GM12878 (cell line): ENCODE results near the gene ATP2B1. TPM values are rescaled to one million over a fixed set of nuclear protein-coding genes. Genes with fewer than 3 reads are reported as not detected.

Experiments used
- CBFB ChIP-seq: IDR thresholded peaks from 2 replicates; pipeline ENCODE4 v1.6.1; 2016; ENCODE audit warnings: antibody characterized with exemption, low read depth
- CBX5 ChIP-seq: sonication (generic); IDR thresholded peaks from 2 replicates; pipeline ENCODE4 v1.6.1; 2016; ENCODE audit warnings: low read depth, moderate library complexity, mild to moderate bottlenecking, inconsistent platforms
- CTCF ChIP-seq, 3 experiments: IDR thresholded peaks in 2 of 3; conservative IDR thresholded peaks in 1 of 3; 2 replicates each; pipeline ENCODE4 v1.5.1; 2011; ENCODE audit warnings: low read depth in 3 of 3, low read length in 3 of 3, mild to moderate bottlenecking in 3 of 3, control low read depth in 2 of 3, moderate library complexity in 2 of 3, inconsistent platforms in 1 of 3, mixed read lengths in 1 of 3; ENCODE audit not compliant: control insufficient read depth in 2 of 3, insufficient read depth in 1 of 3; ENCODE audit errors: extremely low read depth in 1 of 3
- DPF2 ChIP-seq: fragments of 450-650 bp; IDR thresholded peaks from 2 replicates; pipeline ENCODE4 v1.6.1; 2017; ENCODE audit warnings: mild to moderate bottlenecking
- EED ChIP-seq: sonication (generic); IDR thresholded peaks from 2 replicates; pipeline ENCODE4 v1.6.1; 2016; ENCODE audit warnings: antibody characterized with exemption, low read depth
- EP300 ChIP-seq, 2 experiments: fragments of 150-350 bp in 1 of 2; IDR thresholded peaks; 2 replicates each; pipeline ENCODE4 v1.6.1; 2011 to 2012; ENCODE audit warnings: low read depth in 2 of 2, low read length in 2 of 2, borderline replicate concordance in 1 of 2, improper control_type of control experiment in 1 of 2, inconsistent platforms in 1 of 2; ENCODE audit not compliant: control insufficient read depth in 1 of 2
- HCFC1 ChIP-seq: fragments of 150-350 bp; IDR thresholded peaks from 2 replicates; pipeline ENCODE4 v1.6.1; 2014; ENCODE audit warnings: low read length
- JUNB ChIP-seq: IDR thresholded peaks from 2 replicates; pipeline ENCODE4 v1.6.1; 2016; ENCODE audit warnings: antibody characterized with exemption, mild to moderate bottlenecking
- JUND ChIP-seq: IDR thresholded peaks from 2 replicates; pipeline ENCODE4 v1.6.1; 2012; ENCODE audit warnings: low read depth, mild to moderate bottlenecking, low read length, improper control_type of control experiment, moderate library complexity
- MEF2B ChIP-seq: fragments of 450-650 bp; IDR thresholded peaks from 2 replicates; pipeline ENCODE4 v1.6.1; 2018; ENCODE audit warnings: mild to moderate bottlenecking, moderate library complexity; ENCODE audit not compliant: partially characterized antibody, poor library complexity, severe bottlenecking
- MTA3 ChIP-seq: IDR thresholded peaks from 2 replicates; pipeline ENCODE4 v1.6.1; 2012; ENCODE audit warnings: low read length, inconsistent platforms, borderline replicate concordance
- NR2C1 ChIP-seq: fragments of 450-650 bp; IDR thresholded peaks from 2 replicates; pipeline ENCODE4 v1.6.1; 2017; ENCODE audit warnings: antibody characterized with exemption, mild to moderate bottlenecking, moderate library complexity
- NR2F1 ChIP-seq: fragments of 450-650 bp; conservative IDR thresholded peaks from 2 replicates; pipeline ENCODE4 v1.6.1; 2017; ENCODE audit warnings: mild to moderate bottlenecking
- PBX3 ChIP-seq: IDR thresholded peaks from 2 replicates; pipeline ENCODE4 v1.6.1; 2011; ENCODE audit warnings: mild to moderate bottlenecking, low read depth, low read length, moderate library complexity; ENCODE audit not compliant: insufficient replicate concordance
- PKNOX1 ChIP-seq: fragments of 450-650 bp; IDR thresholded peaks from 2 replicates; pipeline ENCODE4 v1.6.1; 2016; ENCODE audit warnings: mild to moderate bottlenecking
- POLR2AphosphoS2 ChIP-seq: IDR thresholded peaks from 2 replicates; pipeline ENCODE4 v1.6.1; 2011; ENCODE audit warnings: low read depth, mild to moderate bottlenecking, low read length, improper control_type of control experiment, moderate library complexity
- PRDM15 ChIP-seq: fragments of 450-650 bp; formaldehyde crosslinking; IDR thresholded peaks from 2 replicates; pipeline ENCODE4 v1.4.0; 2020; ENCODE audit warnings: mild to moderate bottlenecking, moderate library complexity
- STAT3 ChIP-seq: IDR thresholded peaks from 2 replicates; pipeline ENCODE4 v1.6.1; 2011; ENCODE audit warnings: low read depth, low read length, improper control_type of control experiment
- SUZ12 ChIP-seq: fragments of 200-600 bp; sonication (generic); IDR thresholded peaks from one replicate; pipeline ENCODE4 v1.6.1; 2018; ENCODE audit warnings: antibody characterized with exemption, mild to moderate bottlenecking; ENCODE audit not compliant: unreplicated experiment
- TCF7 ChIP-seq: IDR thresholded peaks from 2 replicates; pipeline ENCODE4 v1.6.1; 2014; ENCODE audit warnings: antibody characterized with exemption, borderline replicate concordance
- ZNF24 ChIP-seq: fragments of 450-650 bp; IDR thresholded peaks from 2 replicates; pipeline ENCODE4 v1.6.1; 2017; ENCODE audit warnings: antibody characterized with exemption, mild to moderate bottlenecking
- ZNF384 ChIP-seq: IDR thresholded peaks from 2 replicates; pipeline ENCODE4 v1.6.1; 2012; ENCODE audit warnings: low read depth, mild to moderate bottlenecking, low read length, improper control_type of control experiment, borderline replicate concordance
- ZNF622 ChIP-seq: fragments of 450-650 bp; IDR thresholded peaks from 2 replicates; pipeline ENCODE4 v1.6.1; 2017; ENCODE audit warnings: mild to moderate bottlenecking, inconsistent platforms
- ZSCAN29 ChIP-seq: fragments of 450-650 bp; IDR thresholded peaks from 2 replicates; pipeline ENCODE4 v1.6.1; 2017; ENCODE audit warnings: mild to moderate bottlenecking, moderate library complexity
- polyA plus RNA-seq, 11 experiments: library from polyadenylated mRNA; depleted of rRNA in 4 of 11; unstranded in 6 of 11; stranded (reverse) in 5 of 11; fragments of >200 nt; fragmentation: Nextera tagmentation in 4 of 11; fragmentation: Illumina TruSeq in 1 of 11; extraction: Ambion mirVana in 4 of 11; extraction: Trizol in 1 of 11; gene quantifications; 1 replicate in 1 of 11; 2 replicates in 10 of 11; pipeline versions ENCODE4 v1.2.1 to v1.2.3, GENCODE V29; 2011 to 2016; ENCODE audit warnings: inconsistent platforms in 2 of 11, missing spikeins in 2 of 11, low read depth in 1 of 11
- total RNA-seq, 4 experiments: library from RNA; depleted of rRNA in 3 of 4; stranded (reverse); fragments of >200 nt in 3 of 4; fragmentation: Illumina TruSeq in 1 of 4; extraction: Trizol in 1 of 4; gene quantifications; 2 replicates each; pipeline versions ENCODE4 v1.2.1 to v1.2.3, GENCODE V29; 2013 to 2021

ATP2B1 gene
- total and polyA plus RNA-seq, 10 of the 15 experiments (the other 5 are each of a cell fraction or from before 2014, with no cell fraction given), result 15.9 to 67.8 (median 48.5) TPM

GRCh38 chr12:89708565-89709156, at the start of gene ATP2B1 (continued):
- TF ChIP-seq NR2C1 (peak; percentile 30; the same call in 1 of the 2 replicates), ZNF384 (no peak), CTCF (IDR thresholded peaks at IDR 0.05 in 2 of 3, conservative IDR thresholded peaks at IDR 0.05 in 1 of 3; ENCODE audit: control insufficient read depth in 2 of 3, extremely low read depth in 1 of 3, insufficient read depth in 1 of 3, low read depth in 3 of 3, low read length in 3 of 3) (peak in 2 of 3 experiments; percentile 11 to 49; a peak in 4 of 6 replicates), STAT3 (no peak), DPF2 (peak; percentile 95; the same call in 1 of the 2 replicates), PKNOX1 (peak; percentile 60), JUNB (no peak), SUZ12 (no peak), PBX3 (no peak), MEF2B (no peak), PRDM15 (CRISPR knock-in tag) (no peak), ZSCAN29 (no peak), EED (no peak), NR2F1 (no peak), JUND (no peak), EP300 (IDR thresholded peaks at IDR 0.05; ENCODE audit: borderline replicate concordance in 1 of 2, control insufficient read depth in 1 of 2, low read depth in 2 of 2, low read length in 2 of 2) (no peak), POLR2AphosphoS2 (peak; percentile 76; the same call in 1 of the 2 replicates), ZNF622 (no peak), TCF7 (no peak), ZNF24 (no peak), MTA3 (no peak), CBX5 (no peak), CBFB (no peak), HCFC1 (no peak; the same call in 1 of the 2 replicates)
